Stimulated activated CD8-positive, alpha-beta memory T cell treated with anti-CD3 and anti-CD28 coated beads, Interleukin-15, amount 100 ng/mL, for 24 hours (primary cell): ENCODE data around the gene RAB25.

ENCODE experiments used
- DNase-seq: peaks from one replicate; pipeline ENCODE4 v3.0.0-alpha.2; 2020; ENCODE audit warnings: low read depth

RAB25 gene

DNA sequence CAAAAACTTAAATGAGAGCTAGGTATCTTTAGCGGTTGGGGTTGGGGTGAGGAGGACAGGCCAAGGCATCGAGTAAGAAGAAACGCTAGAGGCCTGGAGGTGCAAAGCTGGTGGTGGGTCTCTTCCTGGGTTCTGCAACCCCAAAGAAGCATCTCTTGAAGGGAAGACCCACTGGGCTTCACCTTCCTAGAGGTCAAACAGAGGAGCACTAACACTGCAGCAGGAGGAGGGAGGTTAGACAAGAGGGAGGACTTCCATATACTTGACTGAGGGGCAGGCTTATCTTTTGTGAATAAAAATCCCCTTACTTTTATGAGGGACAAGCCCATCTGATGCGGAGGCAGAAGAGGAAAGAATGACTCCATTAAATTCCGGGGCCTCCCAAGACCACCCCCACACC is 18.8 kb downstream of the RAB25 start:
- DNase-seq: no peak

DNA sequence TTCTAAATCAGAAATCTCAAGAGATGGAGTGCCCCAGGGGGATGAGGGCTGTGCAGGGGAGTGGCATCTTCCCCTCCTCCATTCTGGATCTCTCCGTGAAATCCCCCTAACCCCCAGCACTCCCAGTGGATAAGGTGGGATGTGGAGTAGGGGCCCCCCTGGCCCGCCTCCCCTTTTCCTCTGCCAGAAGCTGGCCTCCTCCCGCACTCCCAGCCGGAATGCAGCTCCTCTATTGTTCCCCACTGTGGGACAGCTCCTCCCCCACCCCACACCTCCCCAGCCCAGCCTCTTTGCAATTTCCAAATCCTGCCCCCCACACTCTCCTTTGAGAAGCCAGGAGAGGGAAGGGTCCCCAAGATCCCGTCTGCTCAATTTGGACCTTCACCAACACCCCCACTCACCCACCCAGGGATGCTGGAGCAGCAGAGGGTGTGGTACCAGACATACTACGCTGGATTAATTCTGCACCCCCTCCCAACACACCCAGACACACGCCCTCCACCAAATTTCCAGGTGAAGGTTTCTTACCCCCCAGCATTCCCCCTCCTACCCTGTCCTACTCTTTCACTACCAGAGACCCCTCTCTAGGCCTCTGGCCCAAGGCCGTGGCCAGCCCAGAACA is 19.4 kb downstream of the RAB25 start:
- no peak for DNase-seq

GRCh38 chr1:156080863-156081179 is 19.9 kb downstream of the RAB25 start:
- DNase-seq: no peak

DNA sequence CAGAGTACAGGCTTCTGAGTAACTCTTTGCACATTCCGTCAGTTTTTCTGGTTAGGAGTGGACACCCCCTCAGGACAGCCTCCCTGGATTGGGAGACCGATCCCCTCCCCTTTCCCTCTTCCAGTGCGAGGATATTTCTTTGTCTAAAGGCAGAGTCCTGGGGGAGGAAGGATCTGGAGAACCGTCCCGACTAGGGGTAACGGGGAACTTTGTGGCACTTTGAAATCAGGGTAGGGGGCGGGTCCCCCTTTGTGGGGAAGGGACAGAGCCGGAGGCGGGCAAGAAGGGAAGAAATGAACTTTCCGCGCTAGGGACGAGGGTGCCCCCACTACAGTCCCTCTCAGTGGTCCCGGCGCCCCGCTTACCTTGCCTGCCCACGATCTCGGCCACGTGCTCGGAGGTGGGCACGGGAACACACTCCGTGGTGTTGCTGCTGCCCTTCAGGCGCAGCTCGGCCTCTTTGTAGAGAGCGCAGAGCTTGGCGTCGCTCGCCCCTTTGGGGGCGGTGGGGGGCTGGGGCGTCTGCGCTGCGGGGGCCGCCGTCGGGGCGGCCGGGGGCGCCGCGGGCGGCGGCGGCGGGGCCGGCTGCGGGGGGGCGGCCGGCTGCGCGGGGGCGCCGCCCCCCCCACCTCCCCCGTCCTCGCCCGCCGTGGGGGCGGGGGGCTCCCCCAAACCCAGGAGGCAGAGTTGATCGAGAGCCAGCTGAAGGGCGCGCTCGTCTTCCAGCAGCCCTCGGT is 20.4 kb downstream of the RAB25 start:
- DNase-seq: no peak

GRCh38 chr1:156081917-156082308 is 21.0 kb downstream of the RAB25 start:
- DNase-seq: no peak

GRCh38 chr1:156082309-156083091 is 21.5 kb downstream of the RAB25 start, which contains the start of gene MEX3A:
MEX3A (minus strand) TSS chr1:156082465; CDS start chr1:156081998, 467 bp downstream.
- DNase-seq: peak; percentile 47

DNA sequence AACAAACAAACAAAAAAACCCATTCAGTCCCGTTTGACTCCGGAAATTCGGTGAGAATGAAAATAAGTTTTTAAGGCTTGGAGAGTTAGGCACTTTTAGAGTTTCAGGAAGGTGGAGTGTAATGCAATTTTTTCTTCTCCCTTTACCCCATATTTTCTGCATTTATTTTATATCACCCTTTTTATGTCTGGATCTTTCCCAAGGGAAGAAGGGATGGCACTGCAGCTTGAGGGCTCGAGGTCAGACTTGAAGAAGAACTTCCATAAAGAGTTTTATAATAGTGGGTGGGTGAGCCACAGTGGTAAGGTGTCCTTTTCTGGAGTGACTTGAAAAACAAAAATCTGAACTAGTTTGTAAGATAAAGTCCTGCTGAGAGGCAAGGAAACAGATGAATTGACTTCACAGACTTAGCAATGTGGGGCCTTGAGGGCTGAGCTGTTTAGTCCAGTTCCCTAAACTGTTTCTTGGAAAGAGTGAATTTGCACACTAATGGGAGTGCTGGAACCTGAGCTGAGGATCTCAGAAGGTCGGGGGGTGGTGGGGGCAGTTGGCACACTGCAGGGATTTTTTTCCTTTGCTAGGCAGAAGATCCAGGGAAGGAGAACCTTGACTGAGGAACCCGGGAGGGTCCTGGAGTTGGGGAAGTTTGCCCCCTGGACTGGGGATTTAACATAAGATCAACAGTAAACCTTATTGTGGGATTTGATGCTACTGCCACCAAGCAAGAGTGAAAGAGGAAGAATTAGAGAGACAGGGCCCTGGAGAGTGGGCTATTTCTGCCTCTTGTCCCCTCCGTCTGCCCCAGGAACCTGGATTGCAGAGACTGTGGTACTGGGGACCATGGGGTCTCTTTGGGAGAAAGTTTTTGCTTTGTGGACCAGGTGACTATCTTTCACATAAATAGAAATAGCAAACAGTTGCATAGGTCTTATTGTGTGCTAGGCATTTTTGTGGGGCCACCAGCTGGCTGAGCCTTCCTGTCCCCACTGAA is 23.1 kb downstream of the RAB25 start:
- no peak for DNase-seq

GRCh38 chr1:156086256-156086662 is 25.3 kb downstream of the RAB25 start:
- DNase-seq: no peak

- DNase-seq: no peak
Measured at GRCh38 chr1:156089704-156090103, 28.7 kb downstream of the RAB25 start.

- DNase-seq: no peak
Measured at GRCh38 chr1:156090138-156090839, 29.3 kb downstream of the RAB25 start.

GRCh38 chr1:156090840-156091188 is 29.9 kb downstream of the RAB25 start:
- peak; percentile 84 for DNase-seq

DNA sequence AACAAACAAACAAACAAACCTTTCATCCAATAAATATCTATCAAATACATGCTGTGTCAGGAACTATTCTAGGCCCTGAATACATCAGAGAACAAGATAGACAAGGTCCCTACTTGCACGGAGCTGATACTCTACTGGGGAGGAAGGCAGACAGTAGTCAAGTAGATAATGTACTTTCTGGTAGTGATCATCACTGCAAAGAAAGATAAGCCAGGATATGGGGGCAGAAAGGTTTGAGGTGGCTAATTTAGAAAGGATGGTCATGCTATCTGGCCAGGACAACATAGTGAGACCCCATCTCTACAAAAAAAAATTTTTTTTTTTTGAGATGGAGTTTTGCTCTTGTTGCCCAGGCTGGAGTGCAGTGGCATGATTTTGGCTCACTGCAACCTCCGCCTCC is 30.6 kb downstream of the RAB25 start:
- no peak for DNase-seq

DNA sequence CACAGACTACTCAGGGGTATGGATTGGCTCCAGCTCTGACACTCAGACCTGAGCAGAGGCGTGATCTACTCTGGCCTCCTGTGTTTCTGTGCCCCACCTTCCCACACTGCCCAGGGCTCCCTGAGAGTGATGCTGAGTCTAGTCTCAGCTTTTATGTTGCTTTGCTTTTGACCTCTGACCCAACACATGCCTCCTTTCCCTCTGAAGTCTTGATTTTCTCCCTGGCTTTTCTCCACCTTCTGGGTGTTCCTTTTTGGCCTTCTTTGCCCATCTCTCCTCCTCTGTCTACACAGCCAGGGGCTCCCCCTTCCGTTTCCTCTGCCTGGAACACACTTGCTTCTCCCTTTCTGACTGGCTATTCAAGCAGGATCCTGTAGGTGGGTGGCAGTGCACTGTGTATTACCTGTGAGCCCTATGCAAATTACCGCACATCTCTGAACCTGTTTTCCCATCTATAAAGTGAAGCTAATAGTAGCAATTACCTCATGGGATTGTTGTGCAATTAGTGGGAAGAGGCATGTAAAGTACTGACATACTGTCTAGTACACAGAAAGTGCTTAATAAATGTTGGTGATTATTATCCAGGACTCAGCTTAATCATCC is 35.0 kb downstream of the RAB25 start:
- DNase-seq: no peak

GRCh38 chr1:156096640-156097391 is 35.9 kb downstream of the RAB25 start:
- DNase-seq: peak; percentile 59

DNA sequence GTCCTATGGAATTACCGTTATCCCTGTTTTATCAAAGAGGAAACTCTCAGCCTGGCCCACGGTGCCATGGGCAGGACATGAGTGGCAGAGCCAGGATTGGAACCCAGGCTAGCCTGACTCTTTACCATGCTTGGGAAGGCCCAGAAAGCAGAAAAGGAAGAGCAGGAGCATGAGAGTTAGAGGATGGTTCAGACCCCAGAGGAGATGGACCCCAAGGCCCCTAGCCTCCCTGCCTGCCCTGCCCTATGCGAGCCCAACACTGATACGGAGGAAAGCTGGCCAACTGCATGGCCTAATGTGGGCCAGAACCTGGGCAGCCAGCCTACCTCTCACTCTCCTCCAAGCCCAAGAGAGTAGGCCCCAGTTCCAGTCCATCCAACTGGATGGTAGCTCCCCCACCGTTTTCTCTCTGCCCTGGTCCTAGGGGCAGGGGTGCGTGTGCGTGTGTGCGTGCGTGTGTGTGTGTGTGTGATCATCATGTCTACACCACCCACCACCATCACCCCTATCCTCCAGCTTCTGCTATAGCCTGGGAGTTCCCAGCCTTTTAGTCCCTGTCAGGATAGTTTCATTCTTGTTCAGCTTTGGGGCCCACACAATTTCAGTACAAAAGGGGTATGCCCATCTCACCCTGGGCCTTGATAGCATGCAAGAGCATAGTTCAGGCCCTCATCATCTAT is 36.7 kb downstream of the RAB25 start:
- DNase-seq: no peak

- DNase-seq: no peak
Measured at GRCh38 chr1:156098784-156099183, 37.8 kb downstream of the RAB25 start.

GRCh38 chr1:156099282-156099681 is 38.3 kb downstream of the RAB25 start:
- DNase-seq: no peak

DNA sequence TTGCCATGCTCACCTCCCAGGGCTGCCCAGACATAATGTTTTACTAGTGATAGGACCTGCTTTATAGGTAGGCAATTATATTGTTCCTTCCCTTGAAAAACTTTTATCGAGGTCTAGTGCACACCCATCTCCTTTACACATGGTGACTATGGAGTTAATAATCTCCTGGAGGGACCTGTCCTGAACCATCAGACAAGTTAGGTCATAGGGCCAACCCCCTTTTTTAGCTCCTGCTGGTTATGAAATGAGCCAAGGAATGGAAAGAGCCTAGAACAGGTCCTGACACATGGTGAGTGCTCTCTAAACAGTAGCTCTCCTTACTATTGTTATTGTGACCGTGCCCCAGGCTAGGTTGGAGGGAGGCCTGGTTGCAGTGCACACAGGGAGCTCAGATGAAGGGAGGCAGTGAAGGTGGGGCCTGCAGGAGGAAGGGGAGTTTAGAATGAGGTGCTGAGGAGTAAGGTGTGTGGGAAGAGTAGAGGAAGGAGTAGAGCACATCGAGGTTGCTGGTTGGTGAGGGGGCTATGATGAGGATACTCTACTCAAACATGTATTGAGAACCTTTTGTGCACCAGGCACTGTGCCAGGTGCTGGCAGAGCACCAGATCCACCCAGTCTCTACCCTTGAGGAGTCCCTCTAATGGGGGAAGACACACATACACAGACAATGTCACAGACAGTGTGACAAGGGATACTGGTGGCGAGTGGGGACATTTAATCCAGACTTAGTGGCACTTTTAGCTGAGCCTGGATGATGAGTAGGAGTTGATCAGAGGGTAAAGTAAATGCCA is 39.4 kb downstream of the RAB25 start:
- no peak for DNase-seq

GRCh38 chr1:156101880-156102279 is 40.9 kb downstream of the RAB25 start:
- no peak for DNase-seq
